A549 (cell line): ENCODE data around the gene KRTAP10-2. TPM values are rescaled to one million over a fixed set of nuclear protein-coding genes. Genes with fewer than 3 reads are reported as not detected.

Experiments used
- ATAC-seq, 2 experiments: fragments of 200-7000 bp in 1 of 2; fragments of >200 bp in 1 of 2; cut with Nextera tagmentation in 1 of 2; cut with Tn5 transposase in 1 of 2; 3 replicates each; pipeline versions ENCODE4 v1.8.0 to v1.9.1; 2018 to 2020; ENCODE audit warnings: mild to moderate bottlenecking in 1 of 2, moderate library complexity in 1 of 2
- CTCF ChIA-PET: fragments of 300-600 bp; sonication (Branson Sonifier 250); formaldehyde crosslinking; extraction: SDS; loops from one replicate; lab custom pipeline; 2021; ENCODE audit warnings: antibody characterized with exemption, inconsistent platforms; lab: Yijun Ruan, JAX
- POLR2A ChIA-PET: fragments of 350-600 bp; formaldehyde crosslinking; extraction: SDS; loops from one replicate; lab custom pipeline; 2021; ENCODE audit warnings: antibody characterized with exemption, inconsistent platforms; lab: Yijun Ruan, JAX
- DNase-seq, 2 experiments: peaks; one replicate each; pipeline versions ENCODE4 v3.0.0 to v3.0.0-alpha.2; 2011 to 2016; ENCODE audit warnings: low read depth in 1 of 2, low spot score in 1 of 2
- FAIRE-seq: peaks from 2 replicates; lab custom pipeline; 2011; peaks lifted over from hg19 to GRCh38; lab: Jason Lieb, UNC
- H3K27ac ChIP-seq, 2 experiments: fragments of >200 bp; sonication (Bioruptor Twin); formaldehyde crosslinking; 3 replicates each; pipeline ENCODE4 v1.5.1; 2016 to 2017
- H3K4me1 ChIP-seq: fragments of >200 bp; sonication (Bioruptor Twin); formaldehyde crosslinking; 3 replicates; pipeline ENCODE4 v1.6.1; 2016
- H3K4me2 ChIP-seq: fragments of >200 bp; sonication (Bioruptor Twin); formaldehyde crosslinking; 3 replicates; pipeline ENCODE4 v1.6.1; 2016
- H3K4me3 ChIP-seq: fragments of >200 bp; sonication (Bioruptor Twin); formaldehyde crosslinking; 3 replicates; pipeline ENCODE4 v1.5.1; 2016
- H3K9me3 ChIP-seq: fragments of >200 bp; sonication (Bioruptor Twin); formaldehyde crosslinking; 3 replicates; pipeline ENCODE4 v1.6.1; 2016
- CEBPB ChIP-seq, 2 experiments: fragments of >200 bp in 1 of 2; sonication (Bioruptor Twin) in 1 of 2; formaldehyde crosslinking in 1 of 2; IDR thresholded peaks; 2 replicates each; pipeline ENCODE4 v1.6.1; 2012 to 2016
- EHF ChIP-seq: fragments of 250-450 bp; sonication (Bioruptor Pico); IDR thresholded peaks from 2 replicates; pipeline ENCODE4 v1.5.0; 2020; ENCODE audit warnings: mild to moderate bottlenecking
- EHMT2 ChIP-seq: fragments of 200-600 bp; sonication (generic); IDR thresholded peaks from 2 replicates; pipeline ENCODE4 v1.6.1; 2016; ENCODE audit warnings: antibody characterized with exemption, low read depth, mild to moderate bottlenecking, moderate library complexity
- FOSB ChIP-seq: fragments of 250-450 bp; sonication (Bioruptor Pico); IDR thresholded peaks from 2 replicates; pipeline ENCODE4 v1.5.0; 2020; ENCODE audit warnings: mild to moderate bottlenecking, moderate library complexity
- FOSL2 ChIP-seq, 2 experiments: fragments of 450-650 bp in 1 of 2; fragments of >200 bp in 1 of 2; sonication (Bioruptor Twin) in 1 of 2; formaldehyde crosslinking; IDR thresholded peaks; 2 replicates each; pipeline versions ENCODE4 v1.5.0 to v1.6.1; 2016 to 2020; ENCODE audit warnings: mild to moderate bottlenecking in 1 of 2, moderate library complexity in 1 of 2
- FOXS1 ChIP-seq: fragments of 250-450 bp; sonication (Bioruptor Pico); IDR thresholded peaks from 2 replicates; pipeline ENCODE4 v1.5.0; 2020; ENCODE audit warnings: mild to moderate bottlenecking, moderate library complexity
- GATA3 ChIP-seq: IDR thresholded peaks from 2 replicates; pipeline ENCODE4 v1.6.1; 2012; ENCODE audit warnings: borderline replicate concordance
- HDAC2 ChIP-seq: fragments of 200-600 bp; sonication (generic); IDR thresholded peaks from 2 replicates; pipeline ENCODE4 v1.6.1; 2016
- HOXB5 ChIP-seq: fragments of 250-450 bp; sonication (Bioruptor Pico); IDR thresholded peaks from 2 replicates; pipeline ENCODE4 v1.5.0; 2020; ENCODE audit warnings: mild to moderate bottlenecking, moderate library complexity
- MAZ ChIP-seq: fragments of 150-350 bp; IDR thresholded peaks from 2 replicates; pipeline ENCODE4 v1.6.1; 2014; ENCODE audit warnings: antibody characterized with exemption, low read depth, low read length, borderline replicate concordance
- NFE2L2 ChIP-seq: fragments of 150-350 bp; conservative IDR thresholded peaks from 2 replicates; pipeline ENCODE4 v1.6.1; 2014; ENCODE audit warnings: low read length
- NR3C1 ChIP-seq: fragments of >200 bp; sonication (Bioruptor Twin); formaldehyde crosslinking; IDR thresholded peaks from 3 replicates; pipeline ENCODE4 v1.6.1; 2017
- POLR2AphosphoS2 ChIP-seq: conservative IDR thresholded peaks from 2 replicates; pipeline ENCODE4 v1.6.1; 2012; ENCODE audit warnings: low read length, improper control_type of control experiment, inconsistent platforms
- RCOR1 ChIP-seq: fragments of 150-350 bp; IDR thresholded peaks from 2 replicates; pipeline ENCODE4 v1.6.1; 2014; ENCODE audit warnings: antibody characterized with exemption, low read length, low read depth
- RFX5 ChIP-seq: fragments of 450-650 bp; IDR thresholded peaks from 2 replicates; pipeline ENCODE4 v1.7.1; 2014; ENCODE audit warnings: antibody characterized with exemption, mild to moderate bottlenecking, moderate library complexity
- SREBF2 ChIP-seq: fragments of 450-650 bp; IDR thresholded peaks from 2 replicates; pipeline ENCODE4 v1.6.1; 2014; ENCODE audit warnings: mild to moderate bottlenecking, moderate library complexity
- ZFP36 ChIP-seq: fragments of 450-650 bp; IDR thresholded peaks from 2 replicates; pipeline ENCODE4 v1.6.1; 2014; ENCODE audit warnings: borderline replicate concordance; ENCODE audit not compliant: partially characterized antibody
- WGBS: methylation state at CpG from one replicate; pipeline ENCODE4 v1.1.6; 2017; ENCODE audit errors: missing lambda C conversion rate; 5-methylcytosine and 5-hydroxymethylcytosine counted together
- polyA plus RNA-seq, 4 experiments: library from polyadenylated mRNA; depleted of rRNA in 3 of 4; stranded (reverse); fragments of >200 nt; fragmentation: RNase III in 1 of 4; extraction: RNeasy Plus Mini Kit Qiagen cat#74134 plus additional on column Dnase treatment in 1 of 4; gene quantifications; 2 replicates in 3 of 4; 3 replicates in 1 of 4; pipeline ENCODE4 v1.2.3, GENCODE V29; 2011 to 2017
- TF ChIP-seq, protein P1 (sequence below): IDR thresholded peaks from 2 replicates; pipeline ENCODE4 v1.6.1; 2012
- TF ChIP-seq, protein P2 (sequence below): fragments of 250-450 bp; sonication (Bioruptor Pico); IDR thresholded peaks from 2 replicates; pipeline ENCODE4 v1.5.0; 2020; ENCODE audit warnings: low read depth, mild to moderate bottlenecking, moderate library complexity
- TF ChIP-seq, protein P3 (sequence below): fragments of >200 bp; sonication (Bioruptor Twin); formaldehyde crosslinking; IDR thresholded peaks from 3 replicates; pipeline ENCODE4 v1.6.1; 2016
- TF ChIP-seq, protein P4 (sequence below): fragments of 250-450 bp; sonication (Bioruptor Pico); IDR thresholded peaks from 2 replicates; pipeline ENCODE4 v1.5.0; 2021; ENCODE audit warnings: mild to moderate bottlenecking, moderate library complexity, borderline replicate concordance
- TF ChIP-seq, protein P5 (sequence below): IDR thresholded peaks from 2 replicates; pipeline ENCODE4 v1.6.1; 2012

Gene KRTAP10-2
- polyA plus RNA-seq, 2 of the 4 experiments (the other 2 are of a cell fraction), result not detected

DNA sequence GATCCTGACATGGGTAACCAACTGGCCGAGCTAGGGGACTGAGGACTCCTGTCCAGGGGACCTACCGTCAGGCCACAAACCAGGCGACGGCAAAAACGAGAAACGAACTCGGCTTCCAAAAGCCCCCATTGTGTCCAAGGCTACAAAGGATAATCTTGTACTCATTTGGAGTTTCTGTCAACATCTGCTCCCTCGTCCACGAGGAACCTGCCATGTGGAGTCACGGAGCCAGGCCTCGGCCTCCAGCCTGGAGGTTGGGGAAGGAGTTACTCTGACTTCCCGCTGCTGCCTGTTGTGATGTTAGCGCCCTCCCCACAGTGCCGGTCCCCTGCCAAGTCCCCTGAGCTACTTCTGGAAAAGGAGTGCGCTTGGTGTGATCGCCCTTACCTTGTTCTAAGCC, 18.6 kb downstream of the KRTAP10-2 start (continued):
- no peak for TF ChIP-seq MAZ
- TF ChIP-seq GATA3, result no peak
- TF ChIP-seq HOXB5 (CRISPR knock-in tag), result no peak

DNA sequence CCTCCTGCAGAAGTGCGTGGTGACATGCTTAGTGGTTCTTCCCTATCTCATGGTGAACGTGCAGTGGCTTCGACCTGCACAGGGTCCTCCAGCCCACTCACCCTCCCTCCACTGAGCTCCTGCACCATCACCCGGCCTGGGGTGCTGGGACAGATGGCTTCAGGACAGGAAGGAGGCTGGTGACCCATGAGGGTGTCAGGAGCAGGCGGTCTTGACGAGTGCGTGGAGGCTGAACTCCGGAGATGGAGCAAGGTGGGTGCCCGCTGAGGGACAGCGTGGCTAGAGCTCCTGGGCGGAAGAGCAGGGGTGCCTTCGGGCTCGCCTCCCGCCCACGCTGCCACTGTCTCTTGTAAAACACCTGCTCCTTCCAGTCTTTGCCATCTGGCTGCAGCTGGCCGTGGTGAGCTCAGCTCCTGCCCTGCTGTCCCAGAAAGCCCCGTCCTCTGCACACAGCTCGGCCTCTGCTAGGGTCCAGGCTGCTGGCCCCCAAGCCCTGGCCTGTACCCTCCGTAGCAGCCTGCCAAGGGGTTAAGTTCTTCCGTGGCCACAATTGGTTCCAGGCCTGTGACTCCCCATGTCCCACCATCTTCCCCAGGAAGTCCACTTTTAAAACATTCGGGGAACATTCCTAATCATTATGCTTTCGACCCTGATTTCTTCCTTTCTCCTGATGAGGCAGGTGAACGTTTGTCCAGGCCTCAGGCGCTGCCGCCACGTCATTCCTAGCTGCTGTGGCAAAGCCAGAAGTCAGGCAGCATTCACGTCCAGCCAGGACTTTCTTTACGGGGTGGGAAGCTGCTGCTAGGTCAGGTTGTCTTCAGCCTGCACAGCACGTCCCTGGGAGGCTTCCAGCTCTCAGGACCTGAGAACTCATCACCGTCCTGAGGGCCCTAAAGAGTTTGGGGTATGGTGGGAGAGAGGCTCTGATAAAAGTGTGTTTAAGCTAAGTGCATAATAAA, 19.4 kb downstream of the KRTAP10-2 start:
- ATAC-seq, result no peak
- Histone ChIP-seq H3K4me3 (no peak overlapping the region), H3K4me2 (no peak overlapping the region), H3K4me1 (no peaks in the 10 kb centered on the region), H3K9me3 (no peaks in the 10 kb centered on the region), H3K27ac (no peak overlapping the region)
- no peak for DNase-seq
- POLR2A ChIA-PET, result no interaction called here
- TF ChIP-seq, protein P1, sequence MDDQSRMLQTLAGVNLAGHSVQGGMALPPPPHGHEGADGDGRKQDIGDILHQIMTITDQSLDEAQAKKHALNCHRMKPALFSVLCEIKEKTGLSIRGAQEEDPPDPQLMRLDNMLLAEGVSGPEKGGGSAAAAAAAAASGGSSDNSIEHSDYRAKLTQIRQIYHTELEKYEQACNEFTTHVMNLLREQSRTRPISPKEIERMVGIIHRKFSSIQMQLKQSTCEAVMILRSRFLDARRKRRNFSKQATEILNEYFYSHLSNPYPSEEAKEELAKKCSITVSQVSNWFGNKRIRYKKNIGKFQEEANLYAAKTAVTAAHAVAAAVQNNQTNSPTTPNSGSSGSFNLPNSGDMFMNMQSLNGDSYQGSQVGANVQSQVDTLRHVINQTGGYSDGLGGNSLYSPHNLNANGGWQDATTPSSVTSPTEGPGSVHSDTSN, result no peak
- no peak for TF ChIP-seq EHMT2
- TF ChIP-seq, protein P2, sequence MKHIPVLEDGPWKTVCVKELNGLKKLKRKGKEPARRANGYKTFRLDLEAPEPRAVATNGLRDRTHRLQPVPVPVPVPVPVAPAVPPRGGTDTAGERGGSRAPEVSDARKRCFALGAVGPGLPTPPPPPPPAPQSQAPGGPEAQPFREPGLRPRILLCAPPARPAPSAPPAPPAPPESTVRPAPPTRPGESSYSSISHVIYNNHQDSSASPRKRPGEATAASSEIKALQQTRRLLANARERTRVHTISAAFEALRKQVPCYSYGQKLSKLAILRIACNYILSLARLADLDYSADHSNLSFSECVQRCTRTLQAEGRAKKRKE, result no peak
- TF ChIP-seq NR3C1, result no peak
- TF ChIP-seq POLR2AphosphoS2, result no peak
- TF ChIP-seq EHF (CRISPR knock-in tag), result no peak
- TF ChIP-seq ZFP36, result no peak
- no peak for TF ChIP-seq HDAC2
- no peak for TF ChIP-seq RFX5
- TF ChIP-seq CEBPB (IDR thresholded peaks at IDR 0.05), result no peak
- TF ChIP-seq FOXS1, result no peak
- no peak for TF ChIP-seq RCOR1
- TF ChIP-seq, protein P3, sequence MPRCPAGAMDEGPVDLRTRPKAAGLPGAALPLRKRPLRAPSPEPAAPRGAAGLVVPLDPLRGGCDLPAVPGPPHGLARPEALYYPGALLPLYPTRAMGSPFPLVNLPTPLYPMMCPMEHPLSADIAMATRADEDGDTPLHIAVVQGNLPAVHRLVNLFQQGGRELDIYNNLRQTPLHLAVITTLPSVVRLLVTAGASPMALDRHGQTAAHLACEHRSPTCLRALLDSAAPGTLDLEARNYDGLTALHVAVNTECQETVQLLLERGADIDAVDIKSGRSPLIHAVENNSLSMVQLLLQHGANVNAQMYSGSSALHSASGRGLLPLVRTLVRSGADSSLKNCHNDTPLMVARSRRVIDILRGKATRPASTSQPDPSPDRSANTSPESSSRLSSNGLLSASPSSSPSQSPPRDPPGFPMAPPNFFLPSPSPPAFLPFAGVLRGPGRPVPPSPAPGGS, result no peak
- TF ChIP-seq FOSB (CRISPR knock-in tag), result no peak
- 55% methylated on average over 21 of the region's 30 CpGs for WGBS
- CTCF ChIA-PET, result interaction anchor here (1.7 kb wide), 1 partner anchor 21 kb away, joined by 6 read pairs; no protein-coding TSS in a partner anchor
- FAIRE-seq, result no peak

DNA sequence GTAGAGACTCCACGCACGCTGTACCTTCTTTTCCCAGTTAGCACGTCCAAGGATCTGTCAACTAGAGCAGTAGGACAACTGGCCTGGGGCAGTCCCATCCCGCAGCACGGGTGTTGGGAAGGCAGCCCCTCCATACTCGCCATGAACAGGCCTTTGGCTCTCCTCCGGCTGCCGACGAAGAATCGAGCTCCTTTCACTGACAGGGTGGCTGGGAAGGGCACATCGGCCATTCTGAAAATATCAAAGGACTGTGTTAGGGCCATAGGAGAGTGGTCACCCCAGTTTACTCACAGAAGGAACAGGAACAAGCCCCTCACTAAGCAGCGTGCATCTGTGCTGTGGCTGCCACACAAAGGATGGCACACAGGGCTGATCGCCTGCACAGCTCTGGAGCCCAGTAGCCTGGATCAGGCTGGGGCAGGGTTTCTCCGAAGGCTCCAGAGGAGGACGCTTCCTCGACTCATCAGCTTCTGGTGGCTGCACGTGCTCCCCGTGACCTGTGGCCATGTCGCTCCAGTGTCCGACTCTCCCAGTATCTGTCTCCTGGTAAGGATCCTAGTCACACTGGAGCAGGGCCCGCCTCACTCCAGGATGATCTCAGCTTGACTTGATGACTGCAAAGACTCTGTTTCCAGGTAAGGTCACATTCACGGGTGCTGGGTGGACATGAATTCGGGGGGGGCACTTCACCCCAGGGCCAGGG, 20.3 kb downstream of the KRTAP10-2 start:
- no peak for FAIRE-seq
- DNase-seq, result no peak
- Histone ChIP-seq H3K4me1 (no peaks in the 10 kb centered on the region), H3K4me2 (no peak overlapping the region), H3K27ac (no peak overlapping the region), H3K4me3 (no peak overlapping the region), H3K9me3 (no peaks in the 10 kb centered on the region)
- POLR2A ChIA-PET, result no interaction called here
- TF ChIP-seq, protein P4, sequence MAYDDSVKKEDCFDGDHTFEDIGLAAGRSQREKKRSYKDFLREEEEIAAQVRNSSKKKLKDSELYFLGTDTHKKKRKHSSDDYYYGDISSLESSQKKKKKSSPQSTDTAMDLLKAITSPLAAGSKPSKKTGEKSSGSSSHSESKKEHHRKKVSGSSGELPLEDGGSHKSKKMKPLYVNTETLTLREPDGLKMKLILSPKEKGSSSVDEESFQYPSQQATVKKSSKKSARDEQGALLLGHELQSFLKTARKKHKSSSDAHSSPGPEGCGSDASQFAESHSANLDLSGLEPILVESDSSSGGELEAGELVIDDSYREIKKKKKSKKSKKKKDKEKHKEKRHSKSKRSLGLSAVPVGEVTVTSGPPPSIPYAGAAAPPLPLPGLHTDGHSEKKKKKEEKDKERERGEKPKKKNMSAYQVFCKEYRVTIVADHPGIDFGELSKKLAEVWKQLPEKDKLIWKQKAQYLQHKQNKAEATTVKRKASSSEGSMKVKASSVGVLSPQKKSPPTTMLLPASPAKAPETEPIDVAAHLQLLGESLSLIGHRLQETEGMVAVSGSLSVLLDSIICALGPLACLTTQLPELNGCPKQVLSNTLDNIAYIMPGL (CRISPR knock-in tag), result no peak
- no peak for TF ChIP-seq MAZ
- TF ChIP-seq, protein P1, result no peak
- TF ChIP-seq NFE2L2, result no peak
- no peak for TF ChIP-seq FOSL2 (IDR thresholded peaks at IDR 0.05)
- no peak for TF ChIP-seq FOSL2 (CRISPR knock-in tag; IDR thresholded peaks at IDR 0.05)
- TF ChIP-seq EHMT2, result no peak
- TF ChIP-seq SREBF2, result no peak
- TF ChIP-seq, protein P5, sequence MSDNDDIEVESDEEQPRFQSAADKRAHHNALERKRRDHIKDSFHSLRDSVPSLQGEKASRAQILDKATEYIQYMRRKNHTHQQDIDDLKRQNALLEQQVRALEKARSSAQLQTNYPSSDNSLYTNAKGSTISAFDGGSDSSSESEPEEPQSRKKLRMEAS, result no peak
- TF ChIP-seq CEBPB (IDR thresholded peaks at IDR 0.05), result no peak
- 49% methylated on average over 15 of the region's 23 CpGs for WGBS
- CTCF ChIA-PET, result no interaction called here
- ATAC-seq, result no peak
